GM21526 (cell line): ENCODE data around the gene LIPC.
"Not testable (repeated sequence)": the region's sequence is repeated elsewhere in the genome, so short reads cannot be mapped to it uniquely, and the experiment has no call there.

Experiments used
- ATAC-seq: cut with Tn5 transposase; IDR thresholded peaks from one replicate; pipeline ENCODE4 v1.9.1; 2021; ENCODE audit warnings: moderate library complexity; ENCODE audit not compliant: unreplicated experiment, low FRiP score

The LIPC gene

DNA sequence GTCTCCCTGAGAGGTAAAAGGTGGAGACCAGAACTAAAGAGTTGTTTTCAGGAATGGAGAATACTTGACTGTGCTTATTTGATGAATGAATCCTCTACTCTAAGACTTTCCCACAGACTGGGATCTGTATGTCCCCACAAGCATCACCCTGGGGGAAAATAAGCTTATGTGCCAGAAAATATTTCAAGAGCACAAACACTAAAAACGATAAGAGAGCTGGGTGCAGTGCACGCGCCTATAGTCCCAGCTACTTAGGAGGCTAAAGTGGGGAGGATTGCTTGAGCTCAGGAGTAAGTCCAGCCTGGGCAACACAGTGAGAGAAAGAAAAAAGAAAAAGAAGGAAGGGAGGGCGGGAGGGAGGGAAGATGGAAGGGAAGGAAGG lies 167.0 kb downstream of the LIPC start:
- no peak for ATAC-seq

DNA sequence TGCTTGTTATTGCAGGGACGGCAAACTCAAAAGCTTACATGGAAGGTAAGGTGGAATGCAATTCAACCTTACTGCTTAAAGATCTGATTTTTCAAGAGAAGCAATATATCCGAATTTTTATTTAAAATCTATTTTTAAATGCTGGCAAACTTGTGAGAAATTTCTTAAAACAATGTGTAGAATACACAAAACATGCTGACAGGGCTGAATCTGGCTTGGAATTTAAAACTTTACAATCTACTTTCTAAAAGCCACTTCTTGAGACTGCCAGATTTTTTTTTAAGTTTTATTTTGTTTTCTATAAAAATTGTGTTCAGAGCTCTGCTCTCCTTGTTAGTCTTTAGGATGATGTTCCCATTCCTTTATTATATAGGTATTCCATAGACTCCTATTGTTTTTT lies 171.0 kb downstream of the LIPC start:
- ATAC-seq: no peak

DNA sequence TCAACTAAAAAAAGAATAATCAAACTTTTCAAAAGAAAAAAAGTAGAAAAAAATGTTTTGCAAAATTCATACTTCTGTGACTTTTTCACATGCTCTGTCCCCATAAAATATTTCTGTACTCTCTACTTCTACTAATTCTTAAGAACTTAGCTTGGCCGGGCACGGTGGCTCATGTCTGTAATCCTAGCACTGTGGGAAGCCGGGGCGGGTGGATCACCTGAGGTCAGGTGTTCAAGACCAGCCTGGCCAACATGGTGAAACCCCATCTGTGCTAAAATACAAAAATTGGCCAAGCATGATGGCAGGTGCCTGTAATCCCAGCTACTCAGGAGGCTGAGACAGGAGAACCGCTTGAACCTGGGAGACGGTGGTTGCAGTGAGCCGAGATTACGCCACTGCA lies 172.1 kb downstream of the LIPC start:
- ATAC-seq: not testable (repeated sequence)

DNA sequence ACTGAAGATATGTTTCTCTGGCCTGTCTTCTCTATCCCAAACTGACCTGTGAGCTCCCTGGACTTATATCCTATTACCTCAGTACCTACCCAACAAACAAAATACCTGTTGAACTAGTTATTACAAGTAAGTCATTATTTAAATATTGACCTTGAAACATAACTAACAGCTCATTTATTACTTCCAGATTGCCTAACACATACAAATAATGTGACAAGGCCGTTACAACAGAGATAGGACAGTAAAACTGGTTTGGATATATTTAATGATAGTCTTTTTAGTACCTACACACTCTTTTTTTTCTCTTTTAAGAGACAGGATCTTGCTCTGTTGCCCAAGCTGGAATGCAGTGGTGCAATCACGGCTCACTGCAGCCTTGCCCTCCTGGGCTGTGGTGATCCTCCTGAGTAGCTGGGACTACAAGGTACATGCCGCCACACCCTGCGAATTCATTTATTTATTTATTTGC lies 172.7 kb downstream of the LIPC start:
- ATAC-seq: no peak

DNA sequence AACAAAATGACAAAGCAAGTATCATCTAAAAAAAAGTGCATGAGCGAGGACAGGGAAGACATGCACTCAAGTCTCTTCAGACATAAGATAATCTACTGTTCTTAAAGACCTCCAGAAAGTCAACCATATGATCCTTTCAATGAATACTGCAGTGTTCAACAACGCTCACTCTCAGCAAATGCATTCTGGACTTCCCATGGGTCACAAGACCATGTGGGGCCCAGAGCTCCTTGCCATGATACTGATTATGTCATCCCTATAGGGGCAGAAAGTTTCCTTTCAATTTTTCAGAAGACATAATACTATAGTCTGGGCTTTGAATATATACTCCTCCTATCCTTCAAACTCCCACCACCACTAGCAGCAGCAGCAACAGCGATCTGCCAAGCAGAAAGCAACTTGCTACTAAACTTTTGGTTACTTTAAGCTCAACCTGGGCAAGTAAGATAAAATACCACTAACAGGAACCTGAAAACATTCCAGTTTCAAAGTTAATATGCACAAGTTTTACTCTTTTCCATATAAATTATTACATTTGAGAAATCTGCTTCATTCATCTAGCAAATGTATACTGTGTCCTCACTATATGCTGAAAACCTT lies 174.2 kb downstream of the LIPC start:
- ATAC-seq: no peak

DNA sequence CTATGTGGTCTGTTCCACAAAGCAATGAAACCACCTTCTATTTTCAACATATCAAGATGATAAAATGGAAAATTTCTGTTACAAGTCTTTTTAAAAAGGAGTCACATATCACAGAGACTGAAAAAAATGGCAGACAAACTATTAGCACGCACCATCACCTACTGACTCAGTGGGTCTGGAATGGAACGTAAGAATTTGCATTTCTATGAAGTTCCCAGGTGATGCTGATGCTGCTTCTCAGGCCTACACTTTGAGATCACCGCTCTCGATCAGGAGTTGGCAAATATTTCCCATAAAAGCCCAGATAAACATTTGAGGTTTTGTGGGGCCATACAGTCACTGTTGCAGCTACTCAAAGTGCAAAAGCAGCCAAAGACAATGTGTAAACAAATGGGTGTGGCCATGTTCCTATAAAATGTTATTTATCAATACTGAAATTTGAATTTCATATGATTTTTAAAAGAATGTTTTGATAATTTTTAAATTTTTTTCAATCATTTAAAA lies 174.8 kb downstream of the LIPC start:
- no peak for ATAC-seq

DNA sequence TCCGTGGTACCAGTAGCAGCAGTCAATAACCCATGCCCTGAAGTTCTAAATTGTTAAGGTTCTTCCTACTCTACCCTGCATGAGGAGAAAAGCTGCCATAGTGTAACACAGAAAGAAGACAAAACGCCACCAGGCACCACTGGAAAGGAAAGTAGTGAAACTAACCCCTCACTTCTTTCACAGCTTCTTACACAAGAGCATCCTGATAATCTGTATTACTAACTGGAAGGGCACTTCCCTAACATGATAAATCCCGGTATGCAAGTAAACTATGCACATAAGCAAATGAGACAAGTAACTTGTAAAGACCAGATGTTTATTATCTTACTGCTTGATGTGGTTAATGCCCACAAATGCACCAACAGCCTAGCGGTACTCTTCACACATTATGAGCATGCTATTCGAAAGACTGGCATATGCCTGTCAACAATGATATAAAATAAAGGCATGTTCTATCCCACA lies 176.4 kb downstream of the LIPC start:
- ATAC-seq: no peak

DNA sequence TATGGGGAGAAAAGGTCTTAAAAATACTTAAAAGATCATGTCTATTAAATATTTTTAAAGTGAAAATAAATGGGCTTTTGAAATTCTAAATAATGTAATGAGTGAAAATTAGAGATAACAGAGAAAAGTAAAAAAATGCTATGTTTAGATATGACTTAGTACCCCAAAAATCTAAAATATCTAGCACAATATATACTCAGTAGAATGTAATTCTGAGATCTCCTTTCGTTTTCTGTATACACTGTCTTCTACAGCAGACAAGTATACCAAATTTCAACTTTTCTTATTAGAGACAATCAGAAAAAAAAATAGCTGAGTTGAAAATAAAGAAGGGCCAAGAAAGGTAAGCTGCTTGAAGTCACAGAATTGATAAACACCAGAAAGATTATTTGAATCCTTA lies 176.9 kb downstream of the LIPC start:
- no peak for ATAC-seq

DNA sequence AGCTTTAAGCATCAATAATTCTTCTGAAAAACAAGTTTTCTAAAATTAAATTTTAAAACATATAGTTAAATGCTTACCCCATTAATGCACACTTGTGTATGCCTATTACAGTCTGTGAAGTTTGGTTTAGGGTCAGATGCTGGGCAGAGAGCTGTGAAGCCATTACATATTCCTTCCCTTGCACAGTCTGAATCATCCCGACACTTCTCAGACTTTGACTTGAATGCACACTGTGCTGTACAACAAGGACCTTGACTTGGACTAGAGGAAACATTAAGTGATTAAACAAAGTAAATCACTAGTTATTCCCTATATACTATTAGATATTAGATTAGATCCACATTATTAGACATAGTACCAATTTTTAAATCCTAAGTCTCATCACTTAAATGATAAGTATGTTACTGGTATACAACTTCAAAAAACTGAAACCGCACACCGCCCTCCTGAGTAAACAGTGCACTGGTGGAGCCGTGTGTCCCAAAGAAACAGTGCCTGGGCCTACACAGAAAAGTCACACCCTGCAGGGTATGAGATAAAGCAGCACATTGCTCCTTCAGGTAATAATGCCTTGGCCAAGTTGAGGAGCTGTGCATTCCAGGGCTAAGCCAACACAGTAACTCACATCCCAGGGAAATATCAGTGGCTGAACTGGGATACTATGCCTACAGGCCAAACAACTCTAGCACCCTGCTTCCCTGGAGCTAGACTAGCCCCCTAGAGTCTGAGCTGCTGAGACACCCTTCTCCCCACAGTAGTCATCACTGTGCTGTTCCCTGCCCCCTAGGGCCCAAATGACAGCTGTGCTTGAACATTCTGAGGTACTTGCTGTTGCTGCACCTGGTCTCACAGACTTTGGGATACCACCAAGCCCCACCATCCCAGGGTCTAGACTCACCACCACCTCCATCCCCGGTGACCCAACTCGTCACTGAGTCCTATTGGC lies 180.2 kb downstream of the LIPC start:
- ATAC-seq: no peak

DNA sequence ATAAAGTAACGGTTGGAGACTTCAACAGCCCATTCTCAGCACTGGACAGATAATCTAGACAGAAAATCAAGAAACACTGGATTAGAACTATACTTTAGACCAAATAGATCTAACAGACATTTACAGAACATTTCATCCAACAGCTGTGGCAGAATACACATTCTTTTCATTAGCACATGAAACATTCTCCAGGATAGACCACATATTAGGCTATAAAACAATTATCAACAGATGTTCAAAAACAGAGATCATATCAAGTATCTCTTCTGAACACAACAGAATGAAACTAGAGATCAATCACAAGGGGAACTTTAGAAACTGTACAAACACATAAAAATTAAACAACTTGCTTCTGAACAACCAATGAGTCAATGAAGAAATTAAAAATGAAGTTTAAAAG lies 184.4 kb downstream of the LIPC start:
- no peak for ATAC-seq
